ENCODE measurements around the gene SH3PXD2B.

DNA sequence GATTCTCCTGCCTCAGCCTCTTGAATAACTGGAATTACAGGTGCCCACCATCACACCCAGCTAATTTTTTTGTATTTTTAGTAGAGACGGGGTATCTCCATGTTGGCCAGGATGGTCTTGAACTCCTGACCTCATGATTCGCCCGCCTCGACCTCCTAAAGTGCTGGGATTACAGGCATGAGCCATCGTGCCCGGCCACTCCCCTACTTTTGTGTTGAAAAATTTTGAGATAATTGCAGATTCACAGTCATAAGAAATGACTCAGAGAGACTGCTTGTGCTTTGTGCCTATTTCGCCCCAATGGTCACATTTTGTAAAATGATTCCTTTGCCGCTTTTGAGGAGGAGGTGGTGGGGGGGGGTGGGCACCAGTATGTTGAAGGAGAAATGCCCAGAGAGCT lies 48.1 kb upstream of the SH3PXD2B start:
- TF ChIP-seq POLR2A (IDR thresholded peaks at IDR 0.05; ENCODE audit: low read depth, low read length) (no peak), POLR2AphosphoS5 (IDR thresholded peaks at IDR 0.05; ENCODE audit: low read depth, low read length) (no peak)

All from GM12892 (cell line).